Ecto neural progenitor cell (in vitro differentiated cells): Measurements from ENCODE around the gene GNAT1.

Experiments used
- DNase-seq: peaks from one replicate; pipeline ENCODE4 v3.0.0-alpha.2; 2018; ENCODE audit warnings: low spot score

Gene GNAT1

DNA sequence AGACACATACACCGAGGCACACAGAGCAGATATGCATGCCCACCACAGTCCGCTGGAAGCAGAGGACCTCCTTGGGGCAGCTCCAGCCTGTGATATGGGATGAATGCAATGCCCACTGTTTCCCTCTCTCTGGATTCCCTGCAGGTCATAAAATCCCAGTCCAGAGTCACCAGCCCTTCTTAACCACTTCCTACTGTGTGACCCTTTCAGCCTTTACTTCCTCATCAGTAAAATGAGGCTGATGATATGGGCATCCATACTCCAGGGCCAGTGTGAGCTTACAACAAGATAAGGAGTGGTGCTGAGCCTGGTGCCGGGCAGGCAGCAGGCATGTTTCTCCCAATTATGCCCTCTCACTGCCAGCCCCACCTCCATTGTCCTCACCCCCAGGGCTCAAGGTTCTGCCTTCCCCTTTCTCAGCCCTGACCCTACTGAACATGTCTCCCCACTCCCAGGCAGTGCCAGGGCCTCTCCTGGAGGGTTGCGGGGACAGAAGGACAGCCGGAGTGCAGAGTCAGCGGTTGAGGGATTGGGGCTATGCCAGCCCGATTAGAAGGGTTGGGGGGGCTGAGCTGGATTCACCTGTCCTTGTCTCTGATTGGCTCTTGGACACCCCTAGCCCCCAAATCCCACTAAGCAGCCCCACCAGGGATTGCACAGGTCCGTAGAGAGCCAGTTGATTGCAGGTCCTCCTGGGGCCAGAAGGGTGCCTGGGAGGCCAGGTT lies at the start of gene GNAT1:
GNAT1 (plus strand) TSS at position 675 of the 725 bp plus-strand sequence. CDS start 116 bp downstream, outside the sequence.
- no peak for DNase-seq

GRCh38 chr3:50146316-50146901 lies 45.0 kb upstream of the GNAT1 start:
- DNase-seq, result no peak

- no peak for DNase-seq
Observed at GRCh38 chr3:50147016-50147415, 44.4 kb upstream of the GNAT1 start.

GRCh38 chr3:50147447-50147846 lies 44.0 kb upstream of the GNAT1 start:
- DNase-seq, result no peak

- no peak for DNase-seq
Observed at GRCh38 chr3:50147861-50148260, 43.5 kb upstream of the GNAT1 start.

DNA sequence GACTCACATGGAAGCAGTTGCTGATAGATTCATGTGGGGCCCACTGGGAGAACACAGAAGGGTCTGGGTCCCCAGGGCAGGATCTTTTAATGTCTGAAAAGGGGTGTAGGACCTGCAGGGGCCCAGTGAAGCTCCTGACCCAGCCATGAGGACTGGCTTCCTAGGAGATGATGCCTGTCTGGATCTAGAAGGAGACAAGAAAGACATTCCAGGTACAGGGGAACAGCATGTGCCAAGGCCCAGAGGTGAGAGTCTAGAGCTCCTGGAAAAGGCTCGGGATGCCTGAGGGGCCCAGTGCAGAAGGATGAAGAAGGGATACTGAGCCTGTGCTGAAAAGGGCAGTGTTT lies 41.0 kb upstream of the GNAT1 start:
- no peak for DNase-seq

DNA sequence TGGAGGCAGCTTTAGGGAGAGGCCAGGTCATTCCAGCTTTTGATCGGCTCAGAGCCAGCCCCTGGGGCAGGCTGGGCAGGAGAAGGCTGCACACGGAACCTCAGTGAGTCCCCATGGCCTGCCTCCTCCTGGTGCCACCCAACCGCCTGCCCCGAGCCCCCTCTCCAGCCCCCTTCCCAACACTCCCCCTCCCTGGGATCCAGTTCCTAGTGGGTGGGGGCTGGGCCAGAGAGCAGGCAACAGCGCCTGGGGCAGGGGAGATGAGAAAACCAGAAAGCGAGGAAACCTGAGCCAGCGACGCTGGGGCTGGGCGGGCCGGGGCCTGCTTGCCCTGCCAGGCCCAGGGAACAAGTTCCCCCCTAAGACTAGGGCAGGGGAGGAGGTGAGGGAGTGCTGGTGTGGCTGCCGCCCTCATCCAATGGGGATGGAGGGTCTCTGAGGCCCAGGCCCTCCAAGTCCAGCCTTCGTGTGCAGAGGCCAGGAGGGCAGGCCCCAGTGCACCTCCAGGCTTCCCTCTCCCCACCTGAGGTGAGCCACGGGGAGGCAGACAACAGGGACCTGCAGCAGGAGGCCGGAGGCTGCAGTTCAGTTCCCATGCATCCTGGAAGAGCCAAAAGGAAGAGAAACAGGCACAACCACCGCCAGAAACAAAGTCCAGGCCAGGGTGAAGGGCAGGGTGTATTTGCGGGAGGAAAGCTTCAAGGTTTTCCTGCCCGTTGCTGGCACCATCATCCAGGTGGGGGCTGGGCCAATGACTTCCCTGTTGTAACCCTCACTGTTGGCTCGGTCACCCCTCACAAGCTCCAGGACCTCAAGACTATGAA lies 40.3 kb upstream of the GNAT1 start:
- peak; percentile 84 for DNase-seq

- no peak for DNase-seq
Observed at GRCh38 chr3:50151728-50152127, 39.7 kb upstream of the GNAT1 start.

- no peak for DNase-seq
Observed at GRCh38 chr3:50153782-50154475, 37.5 kb upstream of the GNAT1 start.

DNA sequence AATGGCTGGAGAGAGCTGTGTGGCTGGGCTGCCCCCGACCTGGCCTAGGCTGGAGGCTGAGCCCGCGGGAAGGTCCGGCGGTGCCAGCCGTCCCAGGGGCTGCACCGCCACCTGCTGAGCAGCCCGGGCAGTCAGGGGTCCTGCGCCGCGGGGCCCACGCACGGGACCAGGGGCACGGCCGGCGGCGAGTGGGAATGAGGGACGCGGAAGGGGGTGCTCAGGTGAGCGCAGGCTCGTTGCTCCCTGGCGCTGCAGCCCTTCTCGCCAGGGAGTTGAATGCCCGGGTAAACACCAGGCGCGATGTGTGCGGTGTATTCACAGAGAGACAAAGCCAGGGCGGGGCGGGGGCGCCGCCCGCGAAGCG lies 37.0 kb upstream of the GNAT1 start:
- DNase-seq, result no peak

DNA sequence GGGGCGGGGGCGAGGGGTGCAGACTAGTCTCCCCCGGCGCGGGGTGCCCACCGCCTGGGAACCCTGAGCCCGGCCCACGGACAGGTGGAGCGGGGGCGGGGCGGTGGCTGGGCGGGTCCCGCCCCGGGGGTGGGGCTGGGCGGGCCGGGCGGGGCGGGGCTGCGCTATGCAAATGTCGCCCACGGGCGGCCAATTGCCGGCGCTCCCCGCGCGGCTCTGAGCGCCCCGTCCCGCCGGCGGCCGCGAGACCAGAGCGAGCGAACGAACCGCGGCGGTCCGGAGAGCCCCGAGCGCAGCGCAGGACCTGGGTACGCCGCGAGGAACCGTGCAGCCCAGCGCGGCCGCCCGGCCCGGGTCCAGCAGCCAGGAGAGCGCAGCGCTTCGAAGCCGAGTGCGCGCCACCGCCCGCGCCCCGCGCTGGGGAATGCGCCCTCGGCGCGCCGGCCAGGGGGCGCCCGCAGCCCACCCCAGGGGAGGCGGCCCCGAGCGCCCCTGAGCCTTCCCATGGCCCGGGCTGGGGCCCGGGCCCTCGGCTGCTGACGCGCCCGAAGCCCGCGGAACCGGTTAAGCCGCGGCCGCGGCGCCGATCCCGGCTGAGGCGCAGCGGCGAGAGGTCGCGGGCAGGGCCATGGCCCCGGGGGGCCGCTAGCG lies 36.4 kb upstream of the GNAT1 start, which contains the start of gene SEMA3F:
SEMA3F (plus strand) TSS at position 485 of the 651 bp plus-strand sequence. CDS start 4,299 bp downstream, outside the sequence.
- peak; percentile 84 for DNase-seq

DNA sequence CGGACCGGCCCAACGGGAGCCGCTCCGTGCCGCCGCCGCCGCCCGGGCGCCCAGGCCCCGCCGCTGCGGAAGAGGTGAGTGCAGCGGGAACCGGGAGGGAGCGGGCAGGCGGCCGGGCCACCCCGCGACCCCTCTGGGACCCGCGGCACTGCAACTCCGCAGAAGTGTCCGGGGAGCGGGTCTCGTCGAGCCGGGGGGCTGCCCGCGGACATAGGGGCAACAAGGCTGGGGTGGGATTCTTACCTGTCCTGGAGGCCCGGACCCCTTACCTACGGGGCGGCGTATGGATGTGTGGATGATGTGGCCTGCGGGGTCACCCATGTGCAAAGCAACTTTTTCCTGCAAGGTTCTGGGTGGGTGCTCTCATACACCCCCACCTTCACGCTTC lies 35.9 kb upstream of the GNAT1 start:
- DNase-seq, result no peak

- no peak for DNase-seq
Observed at GRCh38 chr3:50155891-50156290, 35.5 kb upstream of the GNAT1 start.

DNA sequence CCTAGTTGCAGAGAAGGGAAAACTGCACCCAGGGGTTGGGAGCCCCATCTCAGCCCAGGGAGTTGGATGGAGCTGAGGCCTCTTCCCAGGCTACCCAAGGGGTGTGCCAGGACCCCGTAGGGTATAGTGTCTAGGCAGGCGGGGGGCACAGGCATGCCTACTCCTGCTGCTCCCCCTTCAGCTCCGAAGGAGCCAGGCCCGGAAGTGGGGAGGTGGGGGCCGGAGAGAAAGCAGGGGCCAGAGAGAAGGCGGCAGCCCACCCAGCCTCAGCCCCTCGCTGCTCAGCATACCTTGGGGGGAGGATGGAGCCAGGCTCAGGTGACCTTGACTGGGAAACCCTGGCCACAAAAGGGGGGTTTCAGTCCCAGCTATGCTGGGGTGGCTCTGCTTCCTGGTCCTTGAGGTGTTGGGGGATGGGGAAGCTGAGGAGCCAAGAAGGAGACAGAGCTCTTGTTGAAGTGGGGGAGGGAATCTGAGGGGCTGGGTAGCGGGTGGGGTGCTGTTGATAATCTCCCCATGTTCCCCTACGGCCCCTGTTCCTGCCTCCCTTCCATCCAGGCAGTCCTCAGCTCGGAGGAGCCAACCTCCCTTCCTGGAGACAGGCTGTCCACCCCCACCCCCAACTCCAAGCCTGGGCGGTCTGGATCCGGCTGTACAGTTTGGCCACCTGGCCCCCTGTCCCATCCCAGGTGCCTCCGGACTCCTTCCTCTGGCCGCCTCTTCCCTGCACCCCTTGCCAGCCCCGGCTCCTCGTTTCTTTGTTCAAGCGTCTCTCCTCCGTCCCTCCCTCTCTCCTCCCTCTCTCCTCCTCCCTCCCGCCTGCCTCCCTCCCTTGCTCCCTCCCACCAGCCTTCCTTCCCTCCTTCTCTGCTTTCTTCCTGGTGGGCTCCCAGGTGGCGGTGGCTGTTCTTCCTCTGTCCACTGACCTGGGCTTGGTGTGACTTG lies 34.6 kb upstream of the GNAT1 start:
- DNase-seq, result no peak

- DNase-seq, result no peak
Observed at GRCh38 chr3:50157827-50158529, 33.4 kb upstream of the GNAT1 start.

- DNase-seq, result no peak
Observed at GRCh38 chr3:50158530-50159146, 32.8 kb upstream of the GNAT1 start.

GRCh38 chr3:50160561-50160983 lies 30.8 kb upstream of the GNAT1 start:
- no peak for DNase-seq

GRCh38 chr3:50161320-50161719 lies 30.1 kb upstream of the GNAT1 start:
- no peak for DNase-seq

GRCh38 chr3:50162034-50162883 lies 29.2 kb upstream of the GNAT1 start:
- no peak for DNase-seq
